HepG2 (cell line): ENCODE data around the gene PLAGL2. TPM values are rescaled to one million over a fixed set of nuclear protein-coding genes. Genes with fewer than 3 reads are reported as not detected.

Source experiments
- ARID5B ChIP-seq: IDR thresholded peaks from 2 replicates; pipeline ENCODE4 v1.4.0; 2020; ENCODE audit warnings: mild to moderate bottlenecking, missing genetic modification reagents
- BRCA1 ChIP-seq: sonication (generic); formaldehyde crosslinking; IDR thresholded peaks from 2 replicates; pipeline ENCODE4 v1.4.0; 2020; ENCODE audit warnings: missing genetic modification reagents
- GABPA ChIP-seq, 2 experiments: IDR thresholded peaks; 2 replicates each; pipeline ENCODE4 v1.6.1; 2011 to 2016; ENCODE audit warnings: low read depth in 2 of 2, low read length in 1 of 2, missing biosample characterization in 1 of 2, missing genetic modification characterization in 1 of 2
- MEIS1 ChIP-seq: sonication (generic); formaldehyde crosslinking; IDR thresholded peaks from 2 replicates; pipeline ENCODE4 v1.9.0; 2021; ENCODE audit warnings: mild to moderate bottlenecking, missing genetic modification reagents, moderate library complexity, borderline replicate concordance
- SAP130 ChIP-seq: IDR thresholded peaks from 2 replicates; pipeline ENCODE4 v1.6.1; 2016; ENCODE audit warnings: low read depth
- SOX6 ChIP-seq, 2 experiments: fragments of 450-650 bp in 1 of 2; sonication (generic) in 1 of 2; formaldehyde crosslinking in 1 of 2; IDR thresholded peaks; 2 replicates each; pipeline versions ENCODE4 v1.4.0 to v1.6.1; 2017 to 2020; ENCODE audit warnings: antibody characterized with exemption in 1 of 2, mild to moderate bottlenecking in 1 of 2, missing genetic modification reagents in 1 of 2
- THRA ChIP-seq: sonication (generic); formaldehyde crosslinking; IDR thresholded peaks from 2 replicates; pipeline ENCODE4 v1.4.0; 2020; ENCODE audit warnings: missing genetic modification reagents, borderline replicate concordance
- ZBTB40 ChIP-seq, 2 experiments: fragments of 450-650 bp in 1 of 2; sonication (generic) in 1 of 2; formaldehyde crosslinking in 1 of 2; IDR thresholded peaks; 2 replicates each; pipeline versions ENCODE4 v1.6.1 to v1.8.0; 2016 to 2022; ENCODE audit warnings: antibody characterized with exemption in 1 of 2, mild to moderate bottlenecking in 1 of 2, missing genetic modification reagents in 1 of 2
- ZNF180 ChIP-seq: sonication (generic); formaldehyde crosslinking; IDR thresholded peaks from 2 replicates; pipeline ENCODE4 v1.4.0; 2020; ENCODE audit warnings: low read depth, missing genetic modification reagents, borderline replicate concordance
- ZNF296 ChIP-seq: sonication (generic); formaldehyde crosslinking; conservative IDR thresholded peaks from 2 replicates; pipeline ENCODE4 v1.5.0; 2020; ENCODE audit warnings: mild to moderate bottlenecking, missing genetic modification reagents
- ZNF367 ChIP-seq: sonication (generic); formaldehyde crosslinking; IDR thresholded peaks from 2 replicates; pipeline ENCODE4 v1.4.0; 2020; ENCODE audit warnings: missing genetic modification reagents, borderline replicate concordance
- ZNF878 ChIP-seq: sonication (generic); formaldehyde crosslinking; IDR thresholded peaks from 2 replicates; pipeline ENCODE4 v1.8.1; 2023; ENCODE audit warnings: mild to moderate bottlenecking, missing genetic modification reagents, moderate library complexity
- polyA plus RNA-seq, 8 experiments: library from polyadenylated mRNA; depleted of rRNA in 3 of 8; stranded (reverse) in 7 of 8; unstranded in 1 of 8; fragments of >200 nt; fragmentation: Illumina TruSeq in 4 of 8; extraction: Trizol in 4 of 8; gene quantifications; 2 replicates each; pipeline versions ENCODE4 v1.2.1 to v1.2.3, GENCODE V29; 2011 to 2016; ENCODE audit warnings: low read depth in 4 of 8, missing spikeins in 1 of 8, mixed read lengths in 1 of 8; ENCODE audit not compliant: insufficient read depth in 1 of 8
- total RNA-seq, 5 experiments: library from RNA; depleted of rRNA; stranded (reverse); fragments of >200 nt; fragmentation: Illumina TruSeq; extraction: Trizol; gene quantifications; 2 replicates each; pipeline ENCODE4 v1.2.3, GENCODE V29; 2016; ENCODE audit warnings: low read depth in 1 of 5

Gene PLAGL2
- total and polyA plus RNA-seq, 2 of the 13 experiments (the other 11 are each of a cell fraction or from before 2014, with no cell fraction given), result 15.2 to 15.3 TPM

GRCh38 chr20:32207626-32208498 lies at the start of gene PLAGL2, which contains the start of gene POFUT1 (continued):
- no peak for TF ChIP-seq ZNF180 (CRISPR knock-in tag)
- TF ChIP-seq ZNF878 (CRISPR knock-in tag), result no peak
- peak; percentile 66 for TF ChIP-seq GABPA (IDR thresholded peaks at IDR 0.05; ENCODE audit: low read depth, low read length)
- no peak for TF ChIP-seq GABPA (CRISPR knock-in tag; IDR thresholded peaks at IDR 0.05; ENCODE audit: low read depth)
- peak; percentile 59; the same call in 1 of the 2 replicates for TF ChIP-seq ARID5B (CRISPR knock-in tag)
- no peak; the same call in 1 of the 2 replicates for TF ChIP-seq ZNF367 (CRISPR knock-in tag)
- TF ChIP-seq MEIS1, result peak; percentile 47; the same call in 1 of the 2 replicates
- TF ChIP-seq ZNF296 (CRISPR knock-in tag), result peak; percentile 91
- peak; percentile 49; the same call in 1 of the 2 replicates for TF ChIP-seq THRA (CRISPR knock-in tag)
- TF ChIP-seq BRCA1 (CRISPR knock-in tag), result peak; percentile 78; the same call in 1 of the 2 replicates
- TF ChIP-seq SOX6 (IDR thresholded peaks at IDR 0.05), result no peak
- TF ChIP-seq SOX6 (CRISPR knock-in tag; IDR thresholded peaks at IDR 0.05), result peak; percentile 61
- TF ChIP-seq SAP130, result peak; percentile 77
- TF ChIP-seq ZBTB40 (IDR thresholded peaks at IDR 0.05), result no peak
- TF ChIP-seq ZBTB40 (CRISPR knock-in tag; IDR thresholded peaks at IDR 0.05), result peak; percentile 92
